ENCODE measurements around the gene SDK1.

Gene SDK1

GRCh38 chr7:3271298-3271697 lies 29.8 kb upstream of the SDK1 start:
- Histone ChIP-seq H3K4me2 (ENCODE audit: low read length) (no peak overlapping the region), H3K9me2 (replicated peaks; ENCODE audit: control insufficient read depth, low read length) (no peaks in the 10 kb centered on the region), H3K4me3 (ENCODE audit: low read length) (no peak overlapping the region), H3K27me3 (ENCODE audit: control insufficient read depth, low read length) (no peaks in the 10 kb centered on the region), H3K79me2 (ENCODE audit: control insufficient read depth, low read length) (no peaks in the 10 kb centered on the region), H4K20me1 (ENCODE audit: control insufficient read depth, insufficient read depth, low read depth, low read length) (no peaks in the 10 kb centered on the region), H3K36me3 (ENCODE audit: control insufficient read depth, low read length) (no peaks in the 10 kb centered on the region), H3K27ac (ENCODE audit: low read depth, low read length) (no peak overlapping the region), H3K9me3 (ENCODE audit: control insufficient read depth, insufficient read depth, low read length) (no peaks in the 10 kb centered on the region), H3F3A (ENCODE audit: control insufficient read depth, insufficient read depth) (no peaks in the 10 kb centered on the region), H3K4me1 (ENCODE audit: control insufficient read depth, low read length) (no peaks in the 10 kb centered on the region)
- TF ChIP-seq EZH2phosphoT487 (IDR thresholded peaks at IDR 0.05; ENCODE audit: borderline replicate concordance, low read length) = no peak
- TF ChIP-seq CTCF (IDR thresholded peaks at IDR 0.05; ENCODE audit: low read depth, low read length, poor library complexity, severe bottlenecking) = no peak

GRCh38 chr7:3272691-3273141 lies 28.3 kb upstream of the SDK1 start:
- Histone ChIP-seq H3K9me3 (ENCODE audit: control insufficient read depth, insufficient read depth, low read length) (peaks cover 4% of the 10 kb centered on the region; the same call in 1 of the 2 replicates), H3K4me2 (ENCODE audit: low read length) (no peak overlapping the region), H3K79me2 (ENCODE audit: control insufficient read depth, low read length) (no peaks in the 10 kb centered on the region), H4K20me1 (ENCODE audit: control insufficient read depth, insufficient read depth, low read depth, low read length) (no peaks in the 10 kb centered on the region), H3K9me2 (replicated peaks; ENCODE audit: control insufficient read depth, low read length) (no peaks in the 10 kb centered on the region), H3K4me3 (ENCODE audit: low read length) (no peak overlapping the region), H3K27ac (ENCODE audit: low read depth, low read length) (no peak overlapping the region), H3F3A (ENCODE audit: control insufficient read depth, insufficient read depth) (no peaks in the 10 kb centered on the region), H3K27me3 (ENCODE audit: control insufficient read depth, low read length) (no peaks in the 10 kb centered on the region), H3K4me1 (ENCODE audit: control insufficient read depth, low read length) (no peaks in the 10 kb centered on the region), H3K36me3 (ENCODE audit: control insufficient read depth, low read length) (no peaks in the 10 kb centered on the region)
- no peak for TF ChIP-seq EZH2phosphoT487 (IDR thresholded peaks at IDR 0.05; ENCODE audit: borderline replicate concordance, low read length)
- TF ChIP-seq CTCF (IDR thresholded peaks at IDR 0.05; ENCODE audit: low read depth, low read length, poor library complexity, severe bottlenecking) = no peak

GRCh38 chr7:3274131-3274530 lies 26.9 kb upstream of the SDK1 start:
- no peaks in the 10 kb centered on the region for H3K27me3 ChIP-seq (ENCODE audit: control insufficient read depth, low read length)

More at GRCh38 chr7:3274131-3274530, 26.9 kb upstream of the SDK1 start:
- Histone ChIP-seq H3K36me3 (ENCODE audit: control insufficient read depth, low read length) (no peaks in the 10 kb centered on the region), H3K4me3 (ENCODE audit: low read length) (no peak overlapping the region), H3K27ac (ENCODE audit: low read depth, low read length) (no peak overlapping the region), H3K4me2 (ENCODE audit: low read length) (no peak overlapping the region), H3K9me3 (ENCODE audit: control insufficient read depth, insufficient read depth, low read length) (peaks cover 4% of the 10 kb centered on the region; the same call in 1 of the 2 replicates), H3K79me2 (ENCODE audit: control insufficient read depth, low read length) (no peaks in the 10 kb centered on the region), H3F3A (ENCODE audit: control insufficient read depth, insufficient read depth) (no peaks in the 10 kb centered on the region), H3K4me1 (ENCODE audit: control insufficient read depth, low read length) (no peaks in the 10 kb centered on the region), H3K9me2 (replicated peaks; ENCODE audit: control insufficient read depth, low read length) (no peaks in the 10 kb centered on the region), H4K20me1 (ENCODE audit: control insufficient read depth, insufficient read depth, low read depth, low read length) (no peaks in the 10 kb centered on the region)
- no peak for TF ChIP-seq CTCF (IDR thresholded peaks at IDR 0.05; ENCODE audit: low read depth, low read length, poor library complexity, severe bottlenecking)

All from DOHH2 (cell line).